Skin of body (tissue), 2 donors: ENCODE measurements around the gene HMCES. TPM values are rescaled to one million over a fixed set of nuclear protein-coding genes. Genes with fewer than 3 reads are reported as not detected.
"Not testable (repeated sequence)": the region's sequence is repeated elsewhere in the genome, so short reads cannot be mapped to it uniquely, and the experiment has no call there.

Experiments used
- DNase-seq: peaks from one replicate; lab custom pipeline; 2025; lab: John Stamatoyannopoulos, UW
- total RNA-seq: library from RNA; depleted of rRNA; stranded (reverse); fragments of >200 nt; gene quantifications from one replicate; pipeline ENCODE4 v1.2.3, GENCODE V29; 2014

Gene HMCES
- total RNA-seq, 1 donor from 2014 or later, result 21.2 TPM

DNA sequence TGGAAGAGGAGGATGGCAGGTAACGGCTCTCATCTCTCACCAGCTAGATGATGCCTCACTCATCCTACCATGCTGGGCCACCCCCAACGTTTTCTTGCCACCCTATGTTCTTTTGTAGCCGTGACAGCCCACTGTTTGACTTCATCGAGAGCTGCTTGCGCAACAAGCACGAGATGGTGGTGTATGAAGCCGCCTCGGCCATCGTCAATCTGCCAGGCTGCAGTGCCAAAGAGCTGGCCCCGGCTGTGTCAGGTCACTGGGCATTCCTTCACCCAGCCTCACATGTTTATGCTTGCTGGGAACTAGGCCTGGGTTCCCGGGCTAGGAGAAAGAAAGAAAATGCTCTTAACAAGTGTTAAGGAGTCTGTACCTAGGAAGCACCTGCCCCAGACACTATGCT, 21.1 kb upstream of the HMCES start:
- DNase-seq, result no peak

DNA sequence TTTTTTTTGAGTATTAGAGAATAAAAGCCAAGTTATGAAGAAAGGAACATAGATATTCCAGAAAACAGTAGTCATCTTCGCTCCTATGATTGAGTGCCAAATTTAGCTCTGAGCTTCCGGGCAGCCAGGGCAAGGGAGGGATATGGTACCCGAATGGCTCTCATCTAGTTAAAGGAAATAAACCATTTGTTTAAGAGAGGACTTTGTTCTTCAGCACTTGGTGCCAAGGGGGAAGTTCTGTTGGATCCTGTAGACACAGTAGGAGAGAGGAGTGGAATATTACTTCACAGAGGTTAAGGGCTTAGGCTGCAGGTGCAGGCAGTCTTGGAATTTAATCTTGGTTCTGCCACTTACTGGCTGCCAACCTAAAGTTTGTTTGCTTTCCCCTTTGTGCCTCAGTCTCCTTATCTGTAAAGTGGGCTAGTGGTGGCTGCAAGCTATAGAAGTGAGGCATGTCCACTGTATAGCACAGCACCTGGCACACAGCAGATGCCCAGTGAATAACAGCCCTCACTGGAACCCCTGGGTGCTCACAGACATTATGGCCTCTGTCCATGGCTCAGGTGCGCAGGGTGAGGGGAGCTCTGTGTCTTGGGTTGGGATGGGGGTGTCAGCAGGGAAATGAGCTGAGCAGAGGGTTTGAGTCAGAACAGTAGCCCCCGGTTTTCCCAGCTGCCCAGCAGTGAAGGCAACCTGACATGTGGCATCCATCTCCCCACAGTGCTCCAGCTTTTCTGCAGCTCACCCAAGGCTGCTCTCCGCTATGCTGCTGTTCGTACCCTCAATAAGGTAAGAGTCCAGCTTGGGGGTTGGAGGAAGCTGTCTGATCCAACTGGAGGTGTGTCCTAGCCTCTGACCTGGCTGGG, 18.8 kb upstream of the HMCES start:
- no peak for DNase-seq

DNA sequence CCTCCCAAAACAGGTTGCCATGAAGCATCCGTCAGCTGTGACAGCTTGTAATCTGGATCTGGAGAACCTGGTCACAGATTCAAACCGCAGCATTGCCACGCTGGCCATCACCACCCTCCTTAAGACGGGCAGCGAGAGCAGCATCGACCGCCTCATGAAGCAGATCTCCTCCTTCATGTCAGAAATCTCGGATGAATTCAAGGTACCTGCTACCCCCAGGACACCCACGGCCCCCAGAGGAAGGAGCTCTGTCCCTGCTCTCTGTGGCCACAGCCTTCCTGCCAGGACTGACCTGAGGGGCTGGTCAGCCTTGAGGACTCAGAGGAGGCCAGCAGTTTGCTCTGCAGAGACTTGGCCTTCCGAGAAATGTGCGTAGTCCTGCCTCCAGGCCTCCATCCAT, 18.1 kb upstream of the HMCES start:
- DNase-seq, result no peak

DNA sequence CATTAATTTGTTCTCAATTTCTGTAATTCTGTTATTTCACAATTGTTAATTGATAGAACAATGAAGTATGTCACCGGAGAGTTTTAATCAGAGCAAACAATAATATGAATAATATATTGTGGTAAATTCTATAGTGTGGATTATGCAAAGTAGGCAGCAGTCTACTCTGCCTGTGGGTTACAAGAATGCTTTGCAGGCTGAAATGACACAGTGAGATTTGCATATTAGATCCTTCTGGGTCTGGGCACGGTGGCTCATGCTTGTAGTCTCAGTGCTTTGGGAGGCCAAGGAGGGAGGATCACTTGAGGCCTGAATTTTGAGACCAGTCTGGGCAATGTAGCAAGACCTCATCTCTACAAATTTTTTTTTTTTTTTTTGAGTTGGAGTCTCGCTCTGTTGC, 16.8 kb upstream of the HMCES start:
- DNase-seq, result no peak

DNA sequence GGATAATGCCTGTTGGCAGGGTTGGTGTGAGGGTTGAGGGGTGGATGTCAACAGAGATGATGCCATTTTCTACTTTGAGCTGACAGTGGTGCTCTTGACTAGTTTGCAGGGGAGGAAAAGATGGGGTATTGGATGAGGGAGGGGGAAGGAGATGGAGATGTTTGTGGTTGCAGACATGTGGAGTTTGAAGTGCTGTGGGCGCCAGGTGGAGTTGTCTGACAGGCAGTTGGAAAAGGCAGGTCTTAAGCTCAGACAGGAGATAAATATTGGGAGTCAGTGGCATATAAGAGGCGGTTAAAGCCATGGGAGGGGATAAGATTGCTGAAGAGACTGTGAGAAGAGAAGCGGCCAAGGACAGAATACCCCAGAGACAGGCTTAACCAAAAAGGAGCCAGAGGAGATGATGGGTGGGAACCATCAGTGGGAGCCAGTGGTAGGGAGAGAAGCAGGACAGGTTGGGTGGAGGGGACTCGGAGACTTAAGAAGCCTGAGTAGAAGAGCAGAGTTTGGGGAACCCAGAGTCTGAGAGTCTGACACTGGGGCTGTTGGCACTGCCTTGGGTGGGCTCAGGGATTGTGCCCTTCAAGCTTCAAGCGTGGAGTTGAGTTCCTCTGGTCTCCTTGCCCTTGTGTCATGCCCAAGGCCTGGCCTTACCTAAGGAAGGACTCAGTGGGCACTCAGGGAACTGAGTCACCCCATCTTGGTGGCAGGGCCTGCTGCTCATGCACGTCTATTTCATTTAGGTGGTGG, 15.3 kb upstream of the HMCES start:
- no peak for DNase-seq

DNA sequence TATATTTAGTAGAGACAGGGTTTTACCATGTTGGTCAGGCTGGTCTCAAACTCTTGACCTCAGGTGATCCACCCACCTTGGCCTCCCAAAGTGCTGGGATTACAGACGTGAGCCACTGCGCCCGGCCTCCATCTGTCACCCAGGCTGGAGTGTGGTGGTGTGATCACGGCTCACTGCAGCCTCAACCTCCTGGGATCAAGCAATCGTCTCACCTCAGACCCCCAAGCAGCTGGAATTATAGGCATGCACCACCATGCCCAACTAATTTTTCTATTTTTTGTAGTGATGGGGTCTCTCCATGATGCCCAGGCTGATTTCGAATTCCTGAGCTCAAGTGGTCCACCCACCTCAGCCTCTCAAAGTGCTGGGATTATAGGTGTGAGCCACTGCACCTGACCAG, 13.7 kb upstream of the HMCES start:
- DNase-seq, result not testable (repeated sequence)

DNA sequence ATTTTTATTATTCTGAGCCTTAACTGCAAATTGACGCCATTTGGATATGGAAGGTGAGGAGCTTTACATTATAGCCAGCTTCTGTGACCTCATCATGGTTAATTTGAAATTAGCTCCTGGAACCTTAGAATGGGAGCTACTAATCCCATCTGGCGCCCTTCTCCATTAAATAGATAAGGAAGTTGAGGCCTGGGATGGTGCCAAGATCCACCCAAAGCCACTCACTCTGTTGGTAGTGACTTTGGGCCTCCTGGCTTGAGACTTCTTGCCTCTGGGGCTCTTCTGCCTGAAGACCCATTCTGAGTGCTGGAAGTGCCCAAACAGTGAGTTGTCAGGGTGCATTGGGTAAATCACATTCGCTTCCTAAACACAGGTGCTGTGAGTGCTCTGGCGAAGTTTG, 12.0 kb upstream of the HMCES start:
- no peak for DNase-seq

DNA sequence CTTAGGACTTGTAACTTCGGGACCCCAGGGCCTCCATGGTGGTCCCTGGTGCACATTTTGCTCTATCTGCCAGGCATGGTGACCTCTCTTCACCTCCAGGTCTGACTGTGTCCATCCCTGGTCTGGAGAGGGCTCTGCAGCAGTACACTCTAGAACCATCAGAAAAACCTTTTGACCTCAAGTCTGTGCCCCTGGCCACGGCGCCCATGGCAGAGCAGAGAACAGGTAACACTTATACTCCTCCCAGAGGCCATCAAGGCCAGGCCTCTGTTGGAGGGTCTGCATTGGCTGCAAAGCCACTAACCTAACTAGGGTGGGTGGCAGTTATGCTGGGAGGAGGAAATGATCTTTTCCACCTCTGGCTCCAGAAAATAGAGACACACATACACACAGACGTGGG, 10.3 kb upstream of the HMCES start:
- no peak for DNase-seq

DNA sequence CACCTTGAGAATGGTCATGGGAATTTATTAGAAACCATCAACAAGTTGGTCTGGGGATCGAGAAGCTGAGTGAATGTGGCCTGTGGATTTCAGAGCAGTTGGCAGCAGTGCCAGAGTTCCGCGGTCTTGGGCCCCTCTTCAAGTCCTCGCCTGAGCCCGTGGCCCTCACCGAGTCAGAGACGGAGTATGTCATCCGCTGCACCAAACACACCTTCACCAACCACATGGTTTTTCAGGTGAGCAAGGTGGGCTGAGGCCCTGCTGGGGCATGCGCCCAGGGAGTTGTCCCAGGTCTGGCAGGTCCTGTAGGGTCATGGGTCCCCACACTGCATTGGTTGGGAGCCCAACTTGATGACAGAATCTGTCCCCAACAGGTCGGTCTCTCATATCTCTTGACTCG, 7.0 kb upstream of the HMCES start:
- no peak for DNase-seq

DNA sequence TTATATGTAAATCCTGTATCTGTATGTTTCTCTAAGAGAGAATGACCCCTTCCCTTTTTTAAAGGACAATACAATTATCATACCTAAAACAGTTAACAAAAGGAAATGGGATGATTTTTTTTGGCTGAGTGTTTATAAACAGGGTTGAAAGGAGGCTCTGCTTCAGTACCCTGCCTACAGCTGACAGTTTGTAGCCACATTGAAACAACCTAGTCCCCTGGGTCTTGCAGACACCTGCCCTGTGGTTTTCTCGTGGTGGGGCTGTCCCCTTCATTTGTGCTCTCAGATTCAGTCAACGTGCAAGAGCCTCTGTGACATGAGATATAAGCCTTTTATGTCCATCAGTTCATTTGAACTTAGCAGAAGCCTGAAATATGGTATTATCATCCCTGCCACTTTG, 2.3 kb upstream of the HMCES start:
- DNase-seq, result no peak

DNA sequence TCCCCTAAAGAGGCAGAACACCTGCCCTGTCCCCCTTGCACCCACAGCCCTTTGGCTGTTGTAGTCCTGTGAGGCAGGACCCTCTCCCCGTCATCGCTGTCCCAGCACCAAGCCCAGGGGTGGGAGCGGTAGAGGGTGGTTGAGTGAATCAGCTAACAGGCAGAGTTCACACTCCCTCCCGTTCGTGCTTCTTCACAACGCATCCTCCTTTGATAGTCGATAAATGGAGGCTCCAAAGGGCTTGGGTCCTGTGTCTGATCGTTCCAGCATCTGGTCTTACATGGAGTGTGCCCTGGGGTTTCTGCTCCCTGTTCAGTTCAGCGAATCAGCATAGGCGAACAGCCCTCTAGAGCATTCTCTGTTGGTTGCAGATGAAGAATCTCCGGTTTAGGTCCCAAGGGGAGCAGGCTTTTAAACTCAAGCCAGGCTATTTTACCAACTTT, 820 bp upstream of the HMCES start:
- peak; percentile 67 for DNase-seq

DNA sequence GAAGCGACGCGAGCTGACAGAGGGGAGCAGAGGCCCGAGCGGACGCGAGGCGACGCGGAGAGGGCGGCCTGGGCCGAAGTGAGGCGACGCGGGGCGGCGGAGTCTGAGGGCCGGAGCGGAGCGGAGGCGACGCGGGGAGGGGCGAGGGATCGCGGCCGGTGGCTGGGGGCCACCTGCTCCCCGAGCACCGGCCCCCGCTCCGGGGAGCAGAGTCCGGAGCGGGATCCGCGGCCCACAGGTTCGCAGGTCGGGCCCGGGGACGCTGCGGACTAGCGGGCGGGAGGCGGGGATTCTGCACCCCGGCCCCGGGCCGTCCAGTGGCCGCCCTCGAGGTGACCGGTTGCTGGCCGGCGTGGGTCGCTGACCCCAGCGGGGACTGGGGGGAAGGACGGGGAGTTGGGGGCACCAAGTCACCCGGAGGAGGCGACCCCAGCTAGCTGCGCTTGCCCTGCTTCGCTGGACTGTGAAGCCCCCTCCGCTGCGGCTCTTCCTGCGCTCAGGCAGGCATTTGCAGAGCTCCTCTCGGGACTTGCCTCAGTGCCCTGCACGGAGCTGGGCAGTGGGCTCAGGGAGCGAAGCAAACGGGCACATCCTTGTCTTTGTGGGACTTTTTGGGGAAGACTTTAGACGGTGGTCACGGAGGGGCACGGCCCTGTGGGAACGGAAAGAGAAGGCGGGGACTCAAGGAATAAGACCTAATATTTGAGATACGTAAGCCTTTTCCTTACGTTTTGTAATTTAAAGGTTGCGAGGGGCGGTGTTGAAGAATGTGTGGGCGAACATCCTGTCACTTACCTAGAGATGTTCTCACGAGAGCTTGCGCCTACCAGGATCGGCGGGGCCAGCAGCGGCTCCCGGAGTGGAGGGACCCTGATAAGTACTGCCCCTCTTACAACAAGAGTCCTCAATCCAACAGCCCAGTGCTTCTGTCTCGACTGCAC, 566 bp downstream of the HMCES start:
- DNase-seq, result peak; percentile 28

DNA sequence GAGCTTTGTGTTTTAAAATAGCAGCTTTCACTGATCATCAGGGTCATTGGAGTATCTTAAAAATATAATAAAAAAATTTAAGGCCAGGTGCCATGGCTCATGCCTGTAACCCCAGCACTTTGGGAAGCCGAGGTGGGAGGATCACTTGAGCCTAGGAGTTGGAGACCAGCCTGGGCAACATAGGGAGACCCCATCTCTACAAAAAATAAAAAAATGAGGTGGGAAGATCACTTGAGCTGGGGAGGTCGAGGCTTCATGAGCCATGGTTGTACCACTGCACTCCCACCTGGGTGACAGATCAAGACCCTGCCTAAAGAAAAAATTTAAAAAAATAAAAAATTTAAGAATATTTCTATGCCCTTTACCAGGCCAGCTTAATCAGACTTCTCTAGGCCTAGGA, 1.5 kb downstream of the HMCES start:
- DNase-seq, result no peak

DNA sequence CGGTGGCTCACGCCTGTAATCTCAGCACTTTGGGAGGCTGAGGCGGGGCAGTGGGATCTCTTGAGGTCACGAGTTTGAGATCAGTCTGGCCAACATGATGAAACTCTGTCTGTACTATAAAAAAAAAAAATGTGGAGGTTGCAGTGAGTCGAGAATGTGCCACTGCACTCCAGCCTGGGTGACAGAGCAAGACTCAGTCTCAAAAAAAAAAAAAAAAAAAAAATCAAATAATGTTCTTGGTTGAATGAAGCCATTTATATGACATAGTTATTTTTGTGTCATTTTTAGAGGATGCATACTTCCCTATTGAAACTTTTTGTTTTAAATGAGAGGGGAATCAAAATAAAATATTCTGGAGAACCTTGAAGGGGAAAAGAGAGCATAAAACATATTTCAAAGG, 3.1 kb downstream of the HMCES start:
- DNase-seq, result no peak

DNA sequence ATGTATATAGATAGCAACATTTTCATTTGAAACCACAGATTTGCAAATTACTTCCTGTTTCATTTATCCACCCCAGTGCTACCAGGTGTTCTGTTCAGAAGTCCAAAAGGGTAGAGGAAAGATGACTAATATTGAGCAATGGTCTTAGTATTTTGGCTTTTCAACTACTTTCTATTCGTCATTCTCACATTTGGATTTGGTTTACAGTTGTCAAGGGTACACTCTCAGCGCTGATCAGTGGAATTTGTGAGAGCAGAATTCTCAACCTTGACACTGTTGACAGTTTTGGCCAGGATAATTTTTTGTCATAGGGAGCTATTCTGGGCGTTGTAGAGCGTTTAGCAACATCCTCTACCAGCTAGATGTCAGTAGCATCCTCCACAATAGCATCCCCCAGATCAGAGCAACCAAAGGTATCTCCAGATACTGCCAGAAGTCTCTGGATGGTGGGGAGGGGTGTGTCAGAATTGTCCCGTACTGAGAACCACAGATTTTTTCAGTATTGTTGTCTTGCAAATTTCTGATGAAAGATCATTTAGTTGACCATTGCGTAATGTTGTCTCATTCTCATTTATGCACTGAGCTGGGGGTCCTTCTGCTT, 4.2 kb downstream of the HMCES start:
- DNase-seq, result no peak

DNA sequence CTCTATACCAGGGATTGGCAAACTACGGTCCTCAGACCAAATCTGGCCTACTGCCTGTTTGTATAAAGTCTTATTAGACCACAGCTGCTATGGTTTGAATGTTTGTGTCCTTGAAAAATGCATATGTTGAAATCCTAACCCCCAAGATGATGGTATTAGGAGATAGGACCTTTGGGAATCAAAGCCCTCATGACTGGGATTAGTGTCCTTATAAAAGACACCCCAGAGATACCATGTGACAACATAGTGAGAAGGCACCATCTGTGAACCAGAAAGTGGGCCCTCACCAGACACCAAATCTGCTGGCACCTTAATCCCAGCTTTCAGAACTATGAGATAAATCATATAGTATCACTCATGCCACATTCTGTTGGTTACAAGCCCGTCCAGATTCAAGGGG, 7.4 kb downstream of the HMCES start:
- DNase-seq, result peak; percentile 35

DNA sequence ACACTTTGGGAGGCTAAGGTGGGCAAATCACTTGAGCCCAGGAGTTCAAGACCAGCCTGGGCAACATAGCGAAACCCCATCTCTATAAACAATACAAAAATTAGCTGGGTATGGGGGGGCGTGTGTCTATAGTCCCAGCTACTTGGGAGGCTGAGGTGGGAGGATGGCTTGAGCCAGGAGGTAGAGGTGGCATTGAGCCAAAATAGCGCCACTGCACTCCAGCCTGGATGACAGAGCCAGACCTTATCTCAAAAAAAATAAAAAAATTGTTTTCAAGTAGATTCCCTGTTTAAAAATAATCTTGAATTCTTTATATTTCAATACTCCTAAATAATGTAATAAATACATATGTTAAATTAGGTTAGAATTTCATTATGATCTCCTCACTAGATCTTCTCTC, 9.8 kb downstream of the HMCES start:
- DNase-seq, result no peak

DNA sequence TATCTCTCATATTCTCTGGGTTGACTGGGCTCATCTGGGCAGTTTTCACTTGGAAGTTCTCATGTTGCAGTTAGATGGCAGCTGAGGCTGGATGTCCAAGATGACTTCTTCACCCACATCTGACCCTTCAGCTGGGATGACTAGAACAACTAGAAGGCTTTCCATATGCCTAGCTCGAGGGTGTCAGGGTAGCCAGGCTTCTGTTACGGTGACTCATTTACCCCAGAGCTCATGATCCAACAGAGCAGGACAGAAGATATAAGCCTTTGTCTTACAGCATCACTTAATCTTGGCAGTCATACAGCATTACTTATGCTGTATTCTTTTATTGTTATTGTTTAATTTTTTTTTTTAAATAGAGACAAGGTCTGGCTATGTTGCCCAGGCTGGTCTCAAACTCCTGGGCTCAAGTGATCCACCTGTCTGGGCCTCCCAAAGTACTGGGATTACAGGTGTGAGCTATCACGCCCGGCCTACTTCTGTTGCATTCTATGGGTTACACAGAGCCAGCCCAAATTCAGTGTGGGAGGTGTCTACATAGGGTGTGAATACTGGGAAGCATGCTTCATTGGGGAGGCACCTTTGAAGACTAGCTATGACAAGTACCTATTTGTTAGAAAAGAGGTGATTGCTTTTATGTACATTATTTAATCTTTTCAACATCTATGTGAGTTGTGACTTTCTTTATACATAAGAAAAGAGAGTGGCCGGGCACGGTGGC, 10.7 kb downstream of the HMCES start:
- DNase-seq, result no peak

DNA sequence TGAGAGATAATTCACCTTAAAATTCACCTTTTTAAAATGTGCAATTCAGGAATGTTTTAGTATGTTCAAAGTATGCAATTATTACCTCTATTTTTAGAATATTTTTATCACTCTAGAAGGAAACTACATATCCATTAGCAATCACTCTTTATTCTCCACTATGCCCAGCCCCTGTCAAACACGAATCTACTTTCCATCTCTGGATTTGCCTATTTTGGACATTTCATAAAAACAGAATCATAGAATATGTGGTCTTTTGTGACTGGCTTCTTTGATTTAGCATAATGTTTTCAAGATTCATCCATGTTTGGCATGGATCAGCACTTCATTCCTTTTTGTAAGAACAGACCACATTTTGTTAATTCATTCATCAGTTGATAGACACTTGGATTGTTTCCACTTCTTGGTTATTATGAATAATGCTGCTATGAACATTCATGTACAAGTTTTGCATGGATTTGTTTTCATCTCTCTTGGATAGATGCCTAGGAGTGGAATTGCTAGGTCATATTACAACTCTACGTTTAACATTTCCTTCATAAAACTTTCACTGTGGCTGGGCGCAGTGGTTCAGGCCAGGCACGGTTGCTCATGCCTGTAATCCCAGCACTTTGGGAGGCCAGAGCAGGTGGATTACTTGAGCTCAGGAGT, 12.7 kb downstream of the HMCES start:
- peak; percentile 57 for DNase-seq

DNA sequence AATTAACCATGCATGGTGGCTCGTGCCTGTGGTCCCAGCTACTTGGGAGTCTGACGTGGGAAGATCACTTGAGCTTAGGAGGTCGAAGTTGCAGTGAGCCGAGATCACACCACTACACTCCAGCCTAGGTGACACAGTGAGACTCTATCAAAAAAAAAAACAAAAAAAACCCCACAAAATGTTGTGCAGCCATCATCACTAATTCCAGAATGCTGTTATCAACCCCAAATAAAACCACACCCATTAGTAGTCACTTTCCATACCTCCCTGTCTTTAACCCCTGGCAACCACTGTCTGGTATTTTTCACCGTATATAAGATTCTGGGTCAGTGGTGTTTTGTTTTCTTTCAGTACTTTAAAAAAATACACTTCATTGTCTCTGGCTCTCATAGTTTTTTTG, 16.6 kb downstream of the HMCES start:
- DNase-seq, result no peak
